Spleen (tissue), 7 donors: Measurements from ENCODE around the gene SEC22A.

Experiments
- CTCF ChIP-seq, 11 experiments: fragments of 200-600 bp in 7 of 11; fragments of 450-650 bp in 4 of 11; sonication (generic) in 4 of 11; IDR thresholded peaks in 8 of 11; conservative IDR thresholded peaks in 3 of 11; 1 replicate in 7 of 11; 2 replicates in 4 of 11; pipeline versions ENCODE4 v1.4.0 to v1.8.0; 2016 to 2021; ENCODE audit warnings: antibody characterized with exemption in 11 of 11, inconsistent platforms in 4 of 11, mild to moderate bottlenecking in 1 of 11
- POLR2A ChIP-seq, 3 donors: fragments of 450-650 bp; IDR thresholded peaks; one replicate each; pipeline ENCODE4 v1.5.1; 2017; ENCODE audit warnings: antibody characterized with exemption in 3 of 3, mild to moderate bottlenecking in 1 of 3
- POLR2AphosphoS5 ChIP-seq, 3 donors: sonication (generic); formaldehyde crosslinking; IDR thresholded peaks; one replicate each; pipeline ENCODE4 v1.5.1; 2017; ENCODE audit warnings: antibody characterized with exemption in 3 of 3
- donor health status: DM: no; HTN: no; CAD: no; lungs with moderate emphysema.
- donor health status: DM: no; HTN: no; CAD: no.
- donor health status: DM: no; HTN: no; CAD: no.

GRCh38 chr3:123287962-123288302 is 86.2 kb downstream of the SEC22A start:
- TF ChIP-seq CTCF (IDR thresholded peaks at IDR 0.05 in 8 of 11, conservative IDR thresholded peaks at IDR 0.05 in 3 of 11) = no peak
- no peak for TF ChIP-seq POLR2A (IDR thresholded peaks at IDR 0.05)
- TF ChIP-seq POLR2AphosphoS5 (IDR thresholded peaks at IDR 0.05) = no peak
